ENCODE results near the gene TNFAIP8L2.
A peak's percentile ranks its signal among the peaks of the same experiment; 100 is the strongest.

TNFAIP8L2 gene

DNA sequence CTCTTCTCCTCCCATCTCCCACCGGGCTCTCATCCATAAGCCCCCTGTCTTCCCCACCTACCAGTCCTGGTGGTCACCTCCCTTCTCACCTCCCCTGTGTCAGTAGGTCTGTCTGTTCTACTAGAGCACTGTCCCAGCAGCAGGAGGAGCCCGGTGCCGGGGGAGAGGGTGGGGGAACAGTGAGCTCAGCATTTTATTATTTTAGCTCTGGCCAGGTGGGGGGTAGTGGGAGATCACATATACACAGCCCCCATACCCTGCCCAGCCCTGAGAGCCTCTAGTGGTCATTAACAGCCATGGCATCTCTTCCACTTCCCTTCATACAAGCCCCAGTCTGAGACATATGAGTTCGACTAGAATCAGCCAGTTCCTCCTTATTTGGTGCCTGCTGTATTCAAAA lies 19.4 kb downstream of the TNFAIP8L2 start, which contains the start of gene TMOD4:
Gene TMOD4 (minus strand): TSS at position 119 of the 400 bp plus-strand sequence. CDS start 1,106 bp downstream, outside the sequence.
- peak; percentile 71 for TF ChIP-seq CTCF (conservative IDR thresholded peaks at IDR 0.05)
- no peak within 1 kb of the TSS for H3K27ac ChIP-seq

DNA sequence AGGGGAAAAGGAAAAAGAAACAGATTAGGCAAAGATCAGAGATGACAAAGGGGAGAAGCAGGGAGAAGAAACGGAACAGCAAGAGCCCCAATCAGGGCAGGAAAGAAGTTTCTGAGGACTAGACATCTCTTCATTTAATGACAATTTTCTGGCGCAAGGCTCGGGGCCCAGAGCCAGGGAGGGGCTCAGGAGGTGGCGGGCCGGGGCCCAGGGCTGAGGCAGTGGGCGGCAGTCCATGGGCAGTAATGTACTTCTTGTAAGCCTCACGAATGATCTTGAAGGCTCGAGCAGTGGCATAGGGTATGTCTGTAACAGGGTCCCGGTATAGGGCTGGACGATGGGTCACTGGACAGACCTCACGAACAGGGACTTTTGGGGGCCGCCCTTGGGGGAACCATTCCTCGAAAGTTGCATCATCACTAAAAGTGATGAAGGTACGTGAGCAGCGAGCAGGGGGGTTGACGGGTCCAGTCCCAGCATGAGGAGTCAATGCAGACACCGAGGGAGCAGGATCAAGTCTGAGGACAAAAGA lies 20.1 kb downstream of the TNFAIP8L2 start:
- H3K27ac ChIP-seq = no peak overlapping the region
- TF ChIP-seq CTCF (conservative IDR thresholded peaks at IDR 0.05) = no peak

DNA sequence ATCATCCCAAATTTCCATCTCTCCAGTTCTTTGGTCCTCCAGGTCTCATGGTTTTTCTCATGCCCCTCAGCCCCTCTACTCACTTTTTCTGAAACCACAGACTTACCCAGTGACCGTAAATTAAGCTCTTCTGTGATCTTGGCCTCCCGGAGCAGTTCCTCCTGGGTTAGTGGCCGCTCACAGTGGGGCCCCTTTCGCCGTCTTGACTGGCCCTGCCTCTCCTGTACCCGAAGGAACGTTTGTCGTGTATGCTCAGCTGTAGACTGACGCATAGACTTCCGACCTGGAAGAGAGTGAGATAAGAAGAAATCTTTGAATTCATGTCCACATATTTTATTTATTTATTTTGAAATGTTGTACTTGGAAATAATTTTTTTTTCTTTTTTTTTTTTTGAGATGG lies 27.8 kb downstream of the TNFAIP8L2 start:
- no peak for TF ChIP-seq CTCF (conservative IDR thresholded peaks at IDR 0.05)

GRCh38 chr1:151187205-151187604 lies 30.8 kb downstream of the TNFAIP8L2 start:
- no peak for TF ChIP-seq CTCF (conservative IDR thresholded peaks at IDR 0.05)
- peak overlapping the region; percentile 88 for H3K27ac ChIP-seq

More for the DNA sequence above, 27.8 kb downstream of the TNFAIP8L2 start:
- H3K27ac ChIP-seq = no peak overlapping the region

- peak overlapping the region; percentile 88 for H3K27ac ChIP-seq
Measured at GRCh38 chr1:151188667-151189066, 32.2 kb downstream of the TNFAIP8L2 start.

GRCh38 chr1:151189637-151190445 lies 33.4 kb downstream of the TNFAIP8L2 start, which contains the start of gene VPS72:
Gene VPS72, minus strand, starts transcription at chr1:151190197. Its CDS starts 76 bp downstream, at chr1:151190121.
- no peak for TF ChIP-seq CTCF (conservative IDR thresholded peaks at IDR 0.05)
- peak within 1 kb of the TSS; percentile 88 for H3K27ac ChIP-seq

- H3K27ac ChIP-seq = no peak overlapping the region
- TF ChIP-seq CTCF (conservative IDR thresholded peaks at IDR 0.05) = no peak
Measured at GRCh38 chr1:151192047-151192446, 35.6 kb downstream of the TNFAIP8L2 start.

DNA sequence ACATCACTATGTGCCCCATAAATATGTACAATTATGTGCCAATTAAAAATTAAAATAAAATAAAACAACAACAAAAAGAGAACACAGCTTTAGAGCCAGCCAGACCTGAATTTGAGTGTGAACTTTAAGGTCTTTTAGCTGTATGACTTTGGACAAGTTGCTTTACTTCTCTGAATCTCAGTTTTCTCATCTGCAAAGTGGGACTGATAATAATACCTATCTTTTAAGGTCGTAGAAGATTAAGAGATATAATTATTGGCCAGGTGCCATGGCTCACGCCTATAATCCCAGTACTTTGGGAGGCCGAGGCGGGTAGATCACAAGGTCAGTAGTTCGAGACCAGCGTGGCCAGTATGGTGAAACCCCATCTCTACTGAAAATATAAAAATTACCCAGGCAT lies 36.9 kb downstream of the TNFAIP8L2 start:
- TF ChIP-seq CTCF (conservative IDR thresholded peaks at IDR 0.05) = no peak

More for the DNA sequence above, 36.9 kb downstream of the TNFAIP8L2 start:
- H3K27ac ChIP-seq = no peak overlapping the region

Data from VCaP (cell line).